ENCODE results near the gene IL25. TPM values are rescaled to one million over a fixed set of nuclear protein-coding genes. Genes with fewer than 3 reads are reported as not detected.
A peak's percentile ranks its signal among the peaks of the same experiment; 100 is the strongest.
"Not testable (repeated sequence)": the region's sequence is repeated elsewhere in the genome, so short reads cannot be mapped to it uniquely, and the experiment has no call there.

The IL25 gene
- total and polyA plus RNA-seq, 3 experiments from 2014 or later = not detected

DNA sequence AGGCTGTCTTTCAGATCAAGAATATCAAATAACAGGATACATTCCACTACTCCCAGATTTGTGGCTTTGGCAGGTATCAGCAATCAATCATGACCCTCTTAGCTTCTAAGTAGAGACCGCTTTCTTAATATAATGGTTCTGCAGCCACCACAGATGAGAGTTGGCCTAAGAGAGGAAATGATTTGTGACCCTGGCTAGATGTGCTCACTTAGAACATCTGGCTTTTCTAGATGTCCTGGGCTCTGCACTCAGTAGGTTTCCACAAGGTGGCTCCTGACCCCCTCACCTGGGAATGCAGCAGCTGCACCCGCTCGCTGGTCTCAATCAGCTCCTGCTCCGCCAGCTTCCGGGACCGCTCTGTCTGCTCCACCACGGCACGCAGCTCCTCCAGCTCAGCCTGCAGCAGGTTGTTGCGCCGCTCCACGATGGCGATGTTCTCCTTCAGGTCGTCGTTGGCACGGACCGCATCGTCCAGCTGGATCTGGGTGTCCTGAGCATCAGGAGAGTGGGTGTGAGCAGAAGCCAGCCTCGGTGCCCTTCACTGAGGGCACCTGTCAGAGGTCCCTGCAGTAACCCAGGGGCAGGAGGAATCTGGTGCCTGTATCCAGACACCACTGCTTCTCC is 13.1 kb downstream of the IL25 start:
- H3K4me1 Mint-ChIP-seq = no peaks in the 10 kb centered on the region
- H3K27me3 Mint-ChIP-seq = peaks cover 6 to 37% of the 10 kb centered on the region in 2 donors
- ChIA-PET CTCF (no interaction called here), POLR2A (no interaction called here)
- Histone ChIP-seq H3K27me3 (ENCODE audit: insufficient read depth, low read length, poor library complexity, severe bottlenecking) (no peaks in the 10 kb centered on the region), H3K36me3 (ENCODE audit: insufficient read depth, low read length) (no peaks in the 10 kb centered on the region), H3K27ac (ENCODE audit: low read depth, low read length) (no peak overlapping the region), H3K4me1 (ENCODE audit: insufficient read depth, low read length) (no peaks in the 10 kb centered on the region), H3K9me3 (ENCODE audit: low read length) (no peaks in the 10 kb centered on the region), H3K4me3 (ENCODE audit: low read length) (no peak overlapping the region)
- no peaks in the 10 kb centered on the region for H3K9me3 Mint-ChIP-seq
- no peak overlapping the region for H3K27ac Mint-ChIP-seq
- DNase-seq = no peak
- no peak overlapping the region for H3K4me3 Mint-ChIP-seq
- no peaks in the 10 kb centered on the region for H3K36me3 Mint-ChIP-seq

DNA sequence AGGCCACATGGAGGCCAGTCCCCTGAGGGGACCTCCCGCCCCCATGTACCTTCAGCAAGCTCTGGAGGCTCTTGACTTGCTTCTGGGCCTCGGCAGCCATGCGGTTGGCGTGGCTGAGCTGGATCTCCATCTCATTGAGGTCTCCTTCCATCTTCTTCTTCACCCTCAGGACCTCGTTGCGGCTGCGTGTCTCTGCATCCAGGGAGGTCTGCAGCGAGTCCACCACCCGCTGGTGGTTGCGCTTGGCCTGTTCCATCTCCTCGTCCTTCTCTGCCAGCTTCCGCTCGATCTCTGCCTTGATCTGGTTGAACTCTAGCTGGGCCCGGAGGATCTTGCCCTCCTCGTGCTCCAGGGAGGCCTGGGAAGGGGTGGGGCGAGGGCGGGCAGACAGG is 13.7 kb downstream of the IL25 start:
- H3K27ac ChIP-seq (ENCODE audit: low read depth, low read length); H3K27ac Mint-ChIP-seq; H3K4me1 Mint-ChIP-seq; H3K27me3 ChIP-seq (ENCODE audit: insufficient read depth, low read length, poor library complexity, severe bottlenecking); H3K9me3 ChIP-seq (ENCODE audit: low read length); H3K9me3 Mint-ChIP-seq; CTCF ChIA-PET; H3K4me3 ChIP-seq (ENCODE audit: low read length); H3K4me1 ChIP-seq (ENCODE audit: insufficient read depth, low read length); H3K4me3 Mint-ChIP-seq; DNase-seq; POLR2A ChIA-PET; H3K36me3 Mint-ChIP-seq; H3K36me3 ChIP-seq (ENCODE audit: insufficient read depth, low read length): not testable (repeated sequence)
- H3K27me3 Mint-ChIP-seq = peaks cover 8 to 37% of the 10 kb centered on the region in 2 donors

DNA sequence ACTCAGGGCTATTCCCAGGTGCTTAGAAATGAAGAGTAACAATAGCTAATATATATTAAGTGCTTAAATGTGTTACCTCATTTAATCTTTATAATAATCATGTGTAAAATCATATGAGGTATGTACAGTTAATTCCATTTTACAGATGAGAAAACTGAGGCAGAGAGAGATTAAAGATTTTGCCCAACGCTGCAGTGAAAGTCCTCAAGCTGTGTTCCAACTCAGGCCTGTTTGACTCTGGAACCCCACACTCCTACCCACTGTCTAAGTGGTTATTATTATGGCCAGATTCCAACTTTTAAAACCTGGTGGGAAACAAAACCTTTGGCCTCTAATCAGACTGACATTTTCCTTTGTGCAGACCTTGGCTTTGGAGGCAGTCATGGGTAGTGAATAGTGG is 14.4 kb downstream of the IL25 start:
- DNase-seq = no peak
- Mint-ChIP-seq H3K4me1 (no peaks in the 10 kb centered on the region), H3K36me3 (no peaks in the 10 kb centered on the region), H3K27me3 (peaks cover 6 to 32% of the 10 kb centered on the region in 2 donors), H3K4me3 (no peak overlapping the region), H3K9me3 (no peaks in the 10 kb centered on the region), H3K27ac (no peak overlapping the region)
- no peaks in the 10 kb centered on the region for H3K27me3 ChIP-seq (ENCODE audit: insufficient read depth, low read length, poor library complexity, severe bottlenecking)
- no peaks in the 10 kb centered on the region for H3K9me3 ChIP-seq (ENCODE audit: low read length)
- ChIA-PET POLR2A (no interaction called here), CTCF (no interaction called here)
- no peaks in the 10 kb centered on the region for H3K4me1 ChIP-seq (ENCODE audit: insufficient read depth, low read length)
- no peak overlapping the region for H3K4me3 ChIP-seq (ENCODE audit: low read length)
- no peaks in the 10 kb centered on the region for H3K36me3 ChIP-seq (ENCODE audit: insufficient read depth, low read length)
- H3K27ac ChIP-seq (ENCODE audit: low read depth, low read length) = no peak overlapping the region

DNA sequence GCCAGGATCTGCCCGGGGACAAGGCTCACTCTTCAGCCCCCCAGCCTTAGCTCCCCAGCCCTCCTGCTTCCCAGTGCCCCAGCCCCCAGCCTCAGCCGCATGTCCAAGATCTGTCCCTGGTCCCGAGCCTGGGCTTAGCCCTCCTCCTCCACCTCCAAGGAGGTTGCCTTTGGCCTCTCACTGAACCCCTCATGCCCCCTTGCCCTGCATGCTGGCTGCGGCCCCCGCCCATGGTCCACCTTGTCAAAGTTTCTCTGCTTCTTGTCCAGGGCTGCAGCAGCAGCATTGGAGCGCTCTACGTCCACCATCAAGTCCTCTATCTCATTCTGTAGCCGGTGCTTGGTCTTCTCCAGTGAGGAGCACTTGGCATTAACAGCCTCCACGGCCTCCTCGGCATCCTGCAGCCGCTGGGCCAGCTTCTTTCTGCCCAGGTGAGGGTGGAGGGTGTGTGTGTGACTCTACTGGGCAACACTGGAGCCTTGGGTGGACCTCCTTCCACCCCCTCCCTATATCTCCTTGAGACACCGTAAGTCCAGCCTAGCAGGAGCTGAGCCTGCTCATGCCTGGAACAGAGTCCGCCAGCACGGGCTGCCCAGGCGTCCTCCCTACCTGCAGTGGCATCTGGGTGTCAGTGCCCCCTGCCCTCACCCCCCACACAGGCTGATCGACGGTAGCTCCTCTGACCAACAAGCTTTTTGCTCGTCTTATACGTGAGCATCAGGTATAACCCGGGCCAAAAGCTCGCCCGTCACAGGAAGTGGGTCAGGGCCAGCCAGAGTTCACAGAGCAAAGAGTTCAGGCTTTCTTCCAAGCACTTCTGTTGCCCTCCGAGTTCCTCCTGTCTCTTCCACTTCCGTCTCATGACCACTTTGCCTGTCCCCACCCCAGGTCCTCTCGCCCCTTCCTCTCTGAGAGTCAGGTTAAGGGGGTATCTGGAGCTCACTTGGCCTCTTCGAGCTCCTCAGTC is 15.6 kb downstream of the IL25 start:
- POLR2A ChIA-PET = no interaction called here
- Histone ChIP-seq H3K27ac (ENCODE audit: low read depth, low read length) (no peak overlapping the region), H3K4me3 (ENCODE audit: low read length) (no peak overlapping the region), H3K4me1 (ENCODE audit: insufficient read depth, low read length) (no peaks in the 10 kb centered on the region), H3K27me3 (ENCODE audit: insufficient read depth, low read length, poor library complexity, severe bottlenecking) (no peaks in the 10 kb centered on the region), H3K9me3 (ENCODE audit: low read length) (no peaks in the 10 kb centered on the region), H3K36me3 (ENCODE audit: insufficient read depth, low read length) (no peaks in the 10 kb centered on the region)
- H3K36me3 Mint-ChIP-seq = no peaks in the 10 kb centered on the region
- H3K9me3 Mint-ChIP-seq = no peaks in the 10 kb centered on the region
- peaks cover 7 to 31% of the 10 kb centered on the region in 2 donors for H3K27me3 Mint-ChIP-seq
- CTCF ChIA-PET = interaction anchor here (1.1 to 1.8 kb wide), 2 partner anchors 8 to 28 kb away, joined by 3 to 11 read pairs; no protein-coding TSS in a partner anchor
- no peaks in the 10 kb centered on the region for H3K4me1 Mint-ChIP-seq
- no peak overlapping the region for H3K27ac Mint-ChIP-seq
- DNase-seq = no peak
- H3K4me3 Mint-ChIP-seq = no peak overlapping the region

DNA sequence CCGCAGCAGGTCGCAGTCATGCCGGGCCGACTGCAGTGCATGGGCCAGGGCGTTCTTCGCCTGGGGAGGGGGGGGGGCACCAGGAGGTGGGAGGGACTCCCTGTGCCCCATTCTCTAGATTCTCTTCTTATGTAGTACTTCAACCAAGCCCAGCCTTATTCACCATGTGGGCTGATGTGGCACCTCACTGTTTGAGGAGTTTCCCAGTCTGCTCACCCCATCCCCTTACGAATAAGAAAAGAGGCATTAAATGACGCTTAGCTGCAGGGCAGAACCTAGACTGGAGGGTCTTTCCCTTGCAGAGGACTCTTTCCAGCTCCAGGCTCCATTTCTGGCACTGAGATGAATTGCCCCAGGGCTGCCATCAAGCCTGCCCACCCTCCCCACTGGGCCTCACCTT is 16.4 kb downstream of the IL25 start:
- H3K4me1 Mint-ChIP-seq = no peaks in the 10 kb centered on the region
- no peaks in the 10 kb centered on the region for H3K36me3 ChIP-seq (ENCODE audit: insufficient read depth, low read length)
- DNase-seq = no peak
- ChIA-PET CTCF (interaction anchor here (1.1 to 1.8 kb wide), 2 partner anchors 9 to 29 kb away, joined by 3 to 11 read pairs; no protein-coding TSS in a partner anchor), POLR2A (no interaction called here)
- H3K4me1 ChIP-seq (ENCODE audit: insufficient read depth, low read length) = no peaks in the 10 kb centered on the region
- H3K27me3 Mint-ChIP-seq = peaks cover 9 to 35% of the 10 kb centered on the region in 2 donors
- H3K27ac ChIP-seq (ENCODE audit: low read depth, low read length) = no peak overlapping the region
- no peaks in the 10 kb centered on the region for H3K9me3 ChIP-seq (ENCODE audit: low read length)
- H3K4me3 Mint-ChIP-seq = no peak overlapping the region
- H3K9me3 Mint-ChIP-seq = no peaks in the 10 kb centered on the region
- no peaks in the 10 kb centered on the region for H3K36me3 Mint-ChIP-seq
- H3K27me3 ChIP-seq (ENCODE audit: insufficient read depth, low read length, poor library complexity, severe bottlenecking) = no peaks in the 10 kb centered on the region
- no peak overlapping the region for H3K4me3 ChIP-seq (ENCODE audit: low read length)
- no peak overlapping the region for H3K27ac Mint-ChIP-seq

DNA sequence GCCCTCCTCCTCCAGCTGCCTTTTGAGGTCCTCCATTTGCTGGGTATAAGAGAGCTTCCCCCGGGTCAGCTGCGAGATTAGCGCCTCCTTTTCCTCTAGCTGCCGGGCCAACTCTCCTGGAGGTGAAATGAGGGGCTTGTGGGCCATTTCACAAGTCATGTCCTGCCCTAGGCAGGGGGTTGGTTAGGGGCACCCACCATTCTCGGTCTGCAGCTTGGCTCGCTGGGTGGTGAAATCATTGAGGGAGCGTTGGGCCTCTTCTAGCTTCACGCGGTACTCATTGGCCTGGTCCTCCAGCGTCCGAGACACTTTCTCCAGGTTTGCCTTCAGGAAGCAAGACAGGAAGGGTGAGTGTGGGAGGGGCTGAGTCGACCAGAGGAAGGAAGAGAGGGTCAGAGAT is 16.8 kb downstream of the IL25 start:
- peaks cover 9 to 35% of the 10 kb centered on the region in 2 donors for H3K27me3 Mint-ChIP-seq
- POLR2A ChIA-PET = no interaction called here

DNA sequence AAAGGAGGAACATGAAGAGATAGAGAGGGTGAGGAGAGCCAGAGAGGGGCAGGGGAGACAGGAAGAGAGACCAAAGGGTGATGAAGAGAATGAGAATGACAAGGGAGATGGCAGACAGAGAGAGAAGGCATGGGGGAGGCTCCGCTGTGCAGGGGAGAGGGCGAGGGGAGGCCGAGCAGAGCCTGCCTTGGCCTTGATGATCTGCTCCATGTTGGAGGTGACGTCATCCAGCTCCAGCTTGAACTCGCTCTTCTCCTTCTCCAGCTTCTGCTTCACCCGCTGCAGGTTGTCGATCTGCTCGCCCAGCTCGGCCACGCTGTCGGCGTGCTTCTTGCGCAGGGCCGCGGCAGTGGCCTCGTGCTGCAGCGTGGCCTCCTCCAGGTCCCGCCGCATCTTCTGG is 17.3 kb downstream of the IL25 start:
- H3K27ac ChIP-seq (ENCODE audit: low read depth, low read length); H3K4me1 Mint-ChIP-seq: not testable (repeated sequence)

More for the DNA sequence above, 16.8 kb downstream of the IL25 start:
- Histone ChIP-seq H3K9me3 (ENCODE audit: low read length) (no peaks in the 10 kb centered on the region), H3K4me1 (ENCODE audit: insufficient read depth, low read length) (no peaks in the 10 kb centered on the region), H3K27ac (ENCODE audit: low read depth, low read length) (no peak overlapping the region), H3K27me3 (ENCODE audit: insufficient read depth, low read length, poor library complexity, severe bottlenecking) (no peaks in the 10 kb centered on the region), H3K4me3 (ENCODE audit: low read length) (no peak overlapping the region), H3K36me3 (ENCODE audit: insufficient read depth, low read length) (no peaks in the 10 kb centered on the region)
- H3K4me1 Mint-ChIP-seq = no peaks in the 10 kb centered on the region
- no peaks in the 10 kb centered on the region for H3K9me3 Mint-ChIP-seq
- H3K27ac Mint-ChIP-seq = no peak overlapping the region
- CTCF ChIA-PET = interaction anchor here (1.1 to 1.8 kb wide), 2 partner anchors 9 to 29 kb away, joined by 3 to 11 read pairs; no protein-coding TSS in a partner anchor
- H3K36me3 Mint-ChIP-seq = no peaks in the 10 kb centered on the region
- no peak for DNase-seq
- H3K4me3 Mint-ChIP-seq = no peak overlapping the region

DNA sequence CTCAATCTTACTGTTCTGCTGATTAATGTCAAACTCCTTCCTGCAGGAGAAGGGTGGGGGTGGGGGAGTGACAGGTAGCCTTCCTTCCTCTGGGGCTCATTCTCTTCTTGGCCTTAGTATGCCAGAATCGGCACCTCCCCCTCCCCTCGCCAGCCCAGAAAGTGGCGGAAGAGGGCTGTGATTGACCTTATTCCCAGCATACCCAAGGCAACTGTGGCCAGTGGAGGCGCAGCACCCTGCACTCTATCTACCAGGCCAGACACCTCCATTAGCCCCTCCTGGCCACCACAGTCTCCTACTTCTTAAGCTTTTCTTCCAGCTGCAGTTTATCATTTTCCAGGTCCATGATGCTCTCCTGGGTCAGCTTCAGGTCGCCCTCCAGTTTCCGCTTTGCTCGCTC is 20.0 kb downstream of the IL25 start:
- H3K27me3 Mint-ChIP-seq = peaks cover 9 to 42% of the 10 kb centered on the region in 2 donors
- POLR2A ChIA-PET = no interaction called here
- H3K9me3 Mint-ChIP-seq = no peaks in the 10 kb centered on the region
- Histone ChIP-seq H3K36me3 (ENCODE audit: insufficient read depth, low read length) (no peaks in the 10 kb centered on the region), H3K9me3 (ENCODE audit: low read length) (no peaks in the 10 kb centered on the region), H3K27me3 (ENCODE audit: insufficient read depth, low read length, poor library complexity, severe bottlenecking) (no peaks in the 10 kb centered on the region), H3K4me3 (ENCODE audit: low read length) (no peak overlapping the region), H3K27ac (ENCODE audit: low read depth, low read length) (no peak overlapping the region), H3K4me1 (ENCODE audit: insufficient read depth, low read length) (no peaks in the 10 kb centered on the region)
- H3K27ac Mint-ChIP-seq = peak overlapping the region in 2 of 8 donors; percentile 1 to 29
- no peaks in the 10 kb centered on the region for H3K36me3 Mint-ChIP-seq
- H3K4me1 Mint-ChIP-seq = no peaks in the 10 kb centered on the region
- CTCF ChIA-PET = interaction anchor here (1.3 kb wide), 1 partner anchor 12 kb away, joined by 6 read pairs; no protein-coding TSS in a partner anchor
- H3K4me3 Mint-ChIP-seq = no peak overlapping the region
- no peak for DNase-seq

More for the DNA sequence above, 17.3 kb downstream of the IL25 start:
- CTCF ChIA-PET = interaction anchor here (1.8 kb wide), 1 partner anchor 10 kb away, joined by 11 read pairs; no protein-coding TSS in a partner anchor
- H3K4me3 ChIP-seq (ENCODE audit: low read length); H3K4me3 Mint-ChIP-seq; H3K4me1 ChIP-seq (ENCODE audit: insufficient read depth, low read length); DNase-seq; POLR2A ChIA-PET; H3K36me3 ChIP-seq (ENCODE audit: insufficient read depth, low read length); H3K9me3 Mint-ChIP-seq; H3K27ac Mint-ChIP-seq; H3K9me3 ChIP-seq (ENCODE audit: low read length); H3K27me3 ChIP-seq (ENCODE audit: insufficient read depth, low read length, poor library complexity, severe bottlenecking); H3K36me3 Mint-ChIP-seq: not testable (repeated sequence)
- H3K27me3 Mint-ChIP-seq = peaks cover 9 to 35% of the 10 kb centered on the region in 2 donors

All from CD8-positive, alpha-beta memory T cell (primary cell).